Measurements from ENCODE around the gene PTGES3.
"Not testable (repeated sequence)": the region's sequence is repeated elsewhere in the genome, so short reads cannot be mapped to it uniquely, and the experiment has no call there.

Gene PTGES3

DNA sequence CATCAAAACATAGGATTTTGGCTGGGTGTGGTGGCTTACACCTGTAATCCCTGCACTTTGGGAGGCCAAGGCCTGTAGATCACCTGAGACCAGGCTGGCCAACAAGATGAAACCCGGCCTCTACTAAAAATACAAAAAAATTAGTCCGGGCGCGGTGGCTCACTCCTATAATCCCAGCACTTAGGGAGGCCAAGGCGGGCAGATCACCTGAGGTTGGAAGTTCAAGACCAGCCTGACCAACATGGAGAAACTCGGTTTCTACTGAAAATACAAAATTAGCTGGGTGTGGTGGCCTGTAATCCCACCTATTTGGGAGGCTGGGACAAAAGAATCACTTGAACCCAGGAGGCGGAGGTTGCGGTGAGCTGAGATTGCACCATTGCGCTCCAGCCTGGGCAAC is 40.1 kb downstream of the PTGES3 start:
- not testable (repeated sequence) for DNase-seq

DNA sequence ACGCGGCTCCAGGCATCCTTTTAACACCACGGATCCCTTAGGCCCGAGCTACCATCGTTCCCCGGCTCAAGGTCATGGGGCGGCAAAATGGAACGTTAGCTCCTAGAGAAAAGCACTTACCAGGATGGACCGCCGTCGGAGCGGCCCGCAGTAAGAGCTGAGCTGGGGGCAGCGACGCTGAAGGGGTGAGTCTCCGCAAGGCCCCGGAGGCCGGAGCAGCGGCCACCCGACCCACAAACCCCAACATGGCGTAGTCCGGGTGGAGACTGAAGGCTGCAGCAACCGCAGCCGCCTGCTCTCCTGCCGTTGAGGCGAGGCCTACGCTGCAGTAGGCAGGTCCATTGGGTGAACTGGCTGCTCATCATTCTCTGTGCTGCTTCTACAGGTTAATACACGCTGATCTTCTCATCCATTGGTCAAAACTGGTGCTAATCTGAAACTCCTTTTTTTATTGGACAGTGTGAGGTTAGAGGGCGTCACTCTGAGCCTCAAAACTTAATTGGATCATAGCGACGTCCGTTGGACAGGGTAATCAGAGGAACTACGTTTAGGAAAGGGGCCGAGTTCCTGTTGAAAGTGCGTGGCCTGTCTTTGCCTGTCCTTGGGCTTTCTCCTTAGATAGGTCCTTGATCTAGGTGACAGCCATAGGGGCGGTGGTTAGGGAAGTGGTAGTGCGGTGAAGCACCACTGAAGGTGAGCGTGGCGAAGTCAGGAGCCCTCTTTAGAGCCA is 42.2 kb downstream of the PTGES3 start, which contains the start of gene ATP5F1B:
Gene ATP5F1B (minus strand): TSS at position 268 of the 730 bp plus-strand sequence. CDS start 21 bp downstream, at position 247.
- peak; percentile 91 for DNase-seq

DNA sequence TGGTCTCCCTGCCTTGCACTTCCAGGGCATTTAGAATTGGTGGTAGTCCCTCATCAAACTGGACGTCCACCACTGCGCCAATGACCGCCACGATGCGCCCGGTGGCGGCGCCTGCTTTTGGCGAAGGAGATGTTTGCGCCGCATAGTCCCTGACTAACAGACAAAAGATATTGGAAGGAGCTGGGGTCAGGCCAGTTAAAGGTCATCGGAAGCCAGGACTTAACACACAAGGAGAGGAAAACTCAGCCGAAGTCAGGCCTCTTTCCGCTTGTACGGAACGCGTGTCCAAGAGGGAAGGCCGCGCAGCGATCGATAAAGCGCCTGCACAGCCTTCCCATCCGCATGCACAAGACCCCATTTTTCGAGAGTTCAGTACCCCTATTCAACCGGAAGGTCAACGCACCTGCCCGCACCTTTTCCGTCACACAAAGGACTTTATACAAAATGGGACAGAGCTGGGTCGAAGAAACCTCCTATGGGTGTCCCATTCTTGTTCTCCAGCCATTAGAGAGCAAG is 42.8 kb downstream of the PTGES3 start:
- no peak for DNase-seq

DNA sequence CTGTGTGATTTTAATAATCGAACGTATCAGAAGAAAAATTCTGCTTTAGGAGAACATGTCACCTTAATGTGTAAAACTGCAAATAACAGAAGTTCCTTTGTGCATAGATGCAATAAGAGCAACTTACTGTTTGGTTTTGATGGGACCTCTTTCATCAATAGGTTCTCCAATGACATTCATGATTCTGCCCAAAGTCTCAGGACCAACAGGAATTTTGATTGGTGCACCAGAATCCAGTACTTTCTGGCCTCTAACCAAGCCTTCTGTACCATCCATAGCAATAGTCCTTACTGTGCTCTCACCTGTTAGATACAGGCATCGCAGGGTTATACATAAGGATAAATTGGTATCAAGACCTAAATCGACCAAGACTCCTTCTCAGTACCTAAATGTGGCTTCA is 43.4 kb downstream of the PTGES3 start:
- DNase-seq: no peak

DNA sequence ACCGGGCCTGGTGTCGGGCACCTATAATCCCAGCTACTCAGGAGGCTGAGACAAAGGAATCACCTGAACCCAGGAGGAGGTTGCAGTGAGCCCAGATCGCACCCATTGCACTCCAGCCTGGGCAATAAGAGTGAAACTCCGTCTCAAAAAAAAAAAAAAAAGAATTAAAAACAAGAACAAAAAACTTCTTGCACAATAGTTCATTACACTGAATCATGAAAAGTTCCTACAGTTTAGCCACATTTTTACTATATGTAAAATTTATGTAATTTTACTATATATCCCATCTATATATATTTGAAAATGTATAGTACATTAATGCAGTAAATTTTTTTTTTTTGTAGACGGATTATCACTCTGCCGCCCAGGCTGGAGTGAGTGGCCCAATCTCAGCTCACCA is 46.9 kb downstream of the PTGES3 start:
- DNase-seq: no peak

DNA sequence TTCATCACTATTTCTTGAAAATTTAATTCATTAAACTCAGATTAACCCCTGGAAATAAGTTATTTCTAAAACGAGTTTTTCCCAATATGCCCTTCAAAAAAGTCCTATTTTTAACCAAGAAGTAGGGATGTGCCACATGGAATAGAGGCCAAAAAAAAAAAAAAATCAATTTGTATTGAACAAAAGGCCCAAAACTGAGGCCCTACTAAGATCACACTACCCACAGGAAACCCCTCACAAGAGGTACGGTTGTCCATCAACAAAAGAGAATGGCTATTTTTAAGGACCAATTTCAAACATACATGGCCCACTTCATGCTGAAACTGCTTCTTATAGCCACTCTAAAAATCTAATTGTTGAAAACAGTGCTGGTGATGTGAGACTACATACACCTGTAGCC is 50.5 kb downstream of the PTGES3 start:
- no peak for DNase-seq

DNA sequence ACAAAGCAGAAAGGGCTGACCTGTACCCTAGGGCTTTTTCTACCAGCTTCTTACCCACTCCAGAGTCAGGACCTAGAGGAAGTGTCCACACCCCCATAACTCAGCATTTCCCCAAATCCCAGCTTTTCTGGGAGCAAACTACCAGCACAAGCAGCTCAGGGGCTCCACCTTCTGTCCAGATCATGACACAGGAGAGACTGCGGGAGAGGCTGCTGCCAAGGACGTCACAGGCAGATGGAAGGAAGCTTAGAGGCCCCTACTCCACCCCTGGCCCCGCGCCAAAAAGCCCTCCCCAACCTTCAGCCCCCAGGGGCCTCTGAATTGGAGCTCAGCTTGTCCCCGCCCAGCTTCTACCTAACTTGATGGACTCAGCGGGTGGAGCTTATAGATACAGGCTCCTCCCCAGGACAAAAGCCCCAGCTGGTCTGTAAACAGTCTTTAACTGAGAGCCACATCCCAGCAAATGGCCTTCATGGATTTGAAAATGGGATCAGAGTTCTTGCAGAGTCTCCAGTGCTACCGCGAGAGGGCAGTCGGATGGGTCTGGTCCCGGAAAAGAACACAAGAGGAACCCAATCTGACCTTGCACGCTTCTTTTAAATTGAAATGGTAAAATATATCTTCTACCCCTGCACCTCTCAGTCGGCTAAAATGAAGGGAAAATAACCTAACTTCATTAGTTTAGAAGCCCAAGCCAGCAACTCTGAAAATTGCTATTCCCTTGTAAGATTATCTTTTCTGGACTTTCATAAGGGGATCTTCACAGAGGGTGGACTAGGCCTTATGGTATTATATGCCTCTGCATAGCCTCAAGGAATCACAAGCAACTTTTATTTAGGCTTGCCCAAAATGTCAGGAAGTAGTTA is 51.2 kb downstream of the PTGES3 start:
- peak; percentile 97 for DNase-seq

DNA sequence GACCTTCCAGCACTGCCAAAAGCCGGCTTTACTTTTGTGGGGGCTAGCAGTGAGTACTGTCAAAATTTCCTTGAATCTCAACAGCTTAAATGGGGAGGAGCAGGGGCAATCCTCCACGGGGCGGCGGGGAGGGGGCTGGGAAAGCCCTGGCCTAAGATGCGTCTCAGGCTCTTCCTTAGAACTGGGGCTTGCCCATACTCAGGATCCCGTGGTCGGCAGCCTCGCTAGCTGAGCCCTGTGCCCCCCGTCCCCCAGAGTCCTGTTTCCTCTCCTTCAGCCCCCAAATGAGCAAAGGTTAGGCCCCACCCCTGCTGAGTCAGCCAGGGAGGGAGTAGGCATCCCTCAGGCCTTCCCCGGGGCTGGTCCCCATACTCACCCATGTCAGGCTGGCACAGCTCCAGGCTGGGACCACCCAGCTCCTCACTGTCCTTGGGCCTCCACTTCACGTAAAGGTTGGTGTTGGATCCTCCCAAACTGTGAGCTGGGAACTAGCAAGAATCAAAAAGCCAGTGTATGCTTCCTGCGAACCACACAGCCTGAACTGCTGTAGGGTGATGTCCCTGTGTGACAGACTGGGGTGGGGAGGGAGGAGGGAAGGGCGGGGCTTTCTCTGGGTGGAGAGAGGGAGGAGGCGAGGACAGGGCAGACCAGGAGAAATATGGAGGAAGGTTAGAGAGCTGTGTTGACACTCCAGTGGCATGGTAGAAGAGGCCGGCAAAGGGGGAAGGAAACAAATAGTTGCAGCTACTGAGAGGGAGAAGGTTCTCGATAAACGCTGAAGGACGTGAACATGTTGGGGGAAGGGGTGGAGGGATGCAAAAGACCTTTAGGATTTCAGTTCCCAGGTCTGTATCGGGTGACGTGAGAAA is 52.0 kb downstream of the PTGES3 start:
- DNase-seq: peak; percentile 71

DNA sequence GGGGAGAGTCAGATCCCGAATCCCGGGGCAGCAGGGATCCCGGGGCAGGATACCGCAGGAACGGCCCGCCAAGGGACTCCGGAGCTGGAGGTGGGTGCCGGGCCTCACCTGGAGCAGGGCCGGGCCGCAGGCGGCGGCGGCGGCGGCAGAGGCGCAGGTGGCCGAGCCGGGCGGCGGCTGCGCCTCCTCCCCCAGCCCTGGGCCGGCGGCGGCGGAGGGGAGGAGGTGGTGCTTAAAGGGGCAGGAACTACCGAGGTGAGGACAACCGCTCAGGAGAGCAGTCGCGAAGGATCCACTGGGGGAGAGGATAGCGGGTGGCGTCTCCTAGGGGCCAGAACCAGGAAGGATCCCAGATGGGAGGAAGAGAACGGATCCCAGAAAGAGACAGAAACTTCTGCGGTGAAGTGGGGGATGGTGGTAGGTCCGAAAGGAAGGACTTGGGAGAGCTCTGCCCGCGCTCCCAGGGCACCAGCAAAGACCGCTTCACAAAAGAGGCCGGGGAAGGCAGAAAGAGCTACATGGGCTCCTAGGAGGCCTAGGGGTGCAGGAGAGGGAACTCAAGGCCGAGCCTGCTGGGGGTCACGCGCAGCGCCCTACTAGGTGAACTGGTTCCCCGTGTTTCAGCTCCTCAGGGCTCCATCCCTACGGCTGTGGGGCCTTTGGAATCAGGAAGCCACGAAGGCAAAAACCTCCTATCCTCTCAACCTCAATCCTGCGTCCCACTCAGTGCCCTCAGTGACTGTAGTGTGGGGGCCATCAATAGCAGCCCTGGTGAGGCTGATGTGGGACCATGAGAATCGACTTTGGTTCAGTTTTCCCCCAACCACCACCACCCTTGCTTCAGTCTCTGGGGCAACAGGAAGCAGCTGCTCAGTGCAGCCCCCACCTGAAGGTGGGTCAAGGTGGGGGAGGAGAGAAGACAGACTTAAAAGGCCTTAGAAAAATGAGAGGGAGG is 53.0 kb downstream of the PTGES3 start:
- DNase-seq: peak; percentile 47

DNA sequence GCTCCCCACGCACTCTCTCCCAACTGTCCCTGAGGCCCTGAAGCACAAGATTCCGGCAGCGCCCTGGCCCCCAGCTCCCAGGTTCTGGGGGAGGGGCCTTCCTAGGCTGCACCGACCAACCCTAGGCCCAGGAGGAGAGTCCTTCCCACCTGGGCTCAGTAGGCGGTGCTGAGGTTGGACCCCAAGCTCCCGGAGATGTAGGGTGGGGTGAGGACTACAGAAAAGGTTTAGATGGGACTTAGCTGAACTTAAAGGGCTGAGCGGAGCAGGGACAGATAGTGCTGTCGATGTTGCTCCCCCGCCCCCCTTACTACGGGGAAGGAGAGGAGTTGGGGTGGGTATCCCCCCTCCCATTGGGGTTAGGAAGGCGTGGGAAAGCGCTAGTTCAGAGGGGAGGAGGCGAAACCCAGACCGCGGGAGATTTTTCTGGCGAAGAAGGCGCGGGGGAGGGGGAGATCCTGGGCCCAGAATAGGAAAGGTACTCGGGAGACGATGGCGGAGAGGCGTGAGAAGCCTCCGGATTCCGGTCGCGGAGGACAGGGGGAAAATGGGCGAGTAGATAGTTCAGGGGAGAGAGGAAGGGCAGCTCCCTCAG is 53.7 kb downstream of the PTGES3 start:
- DNase-seq: no peak

DNA sequence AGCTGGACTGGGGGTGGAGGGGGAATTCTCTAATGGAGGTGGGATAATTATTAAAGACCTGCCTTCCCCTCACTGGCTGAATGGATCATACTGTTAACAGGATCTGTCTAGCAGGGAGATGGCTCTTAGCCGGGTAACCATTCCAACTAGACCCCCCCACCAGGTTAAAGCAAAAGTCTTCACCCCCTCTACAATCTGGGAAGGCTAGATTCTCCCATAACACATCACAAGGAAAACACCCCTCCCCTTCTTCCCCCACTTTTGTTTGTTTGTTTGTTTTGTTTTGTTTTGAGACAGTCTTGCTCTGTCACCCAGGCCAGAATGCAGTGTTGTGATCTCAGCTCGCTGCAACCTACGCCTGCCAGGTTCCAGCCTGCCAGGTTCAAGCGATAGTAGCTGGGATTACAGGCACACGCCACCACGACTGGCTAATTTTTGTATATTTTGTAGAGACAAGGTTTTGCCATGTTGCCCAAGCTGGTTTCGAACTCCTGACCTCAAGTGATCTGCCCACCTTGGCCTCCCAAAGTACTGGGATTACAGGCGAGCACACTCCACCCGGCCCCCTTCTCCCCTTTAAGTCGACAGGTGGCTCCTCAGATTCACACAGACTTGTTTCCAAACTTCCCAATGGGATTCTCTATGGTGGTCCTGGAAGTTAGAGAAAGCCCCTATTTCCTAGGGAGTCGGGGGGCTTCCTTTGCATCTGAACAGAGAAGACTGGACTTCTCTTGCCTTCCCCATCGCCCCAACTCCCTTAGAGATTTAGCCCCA is 54.4 kb downstream of the PTGES3 start:
- no peak for DNase-seq

DNA sequence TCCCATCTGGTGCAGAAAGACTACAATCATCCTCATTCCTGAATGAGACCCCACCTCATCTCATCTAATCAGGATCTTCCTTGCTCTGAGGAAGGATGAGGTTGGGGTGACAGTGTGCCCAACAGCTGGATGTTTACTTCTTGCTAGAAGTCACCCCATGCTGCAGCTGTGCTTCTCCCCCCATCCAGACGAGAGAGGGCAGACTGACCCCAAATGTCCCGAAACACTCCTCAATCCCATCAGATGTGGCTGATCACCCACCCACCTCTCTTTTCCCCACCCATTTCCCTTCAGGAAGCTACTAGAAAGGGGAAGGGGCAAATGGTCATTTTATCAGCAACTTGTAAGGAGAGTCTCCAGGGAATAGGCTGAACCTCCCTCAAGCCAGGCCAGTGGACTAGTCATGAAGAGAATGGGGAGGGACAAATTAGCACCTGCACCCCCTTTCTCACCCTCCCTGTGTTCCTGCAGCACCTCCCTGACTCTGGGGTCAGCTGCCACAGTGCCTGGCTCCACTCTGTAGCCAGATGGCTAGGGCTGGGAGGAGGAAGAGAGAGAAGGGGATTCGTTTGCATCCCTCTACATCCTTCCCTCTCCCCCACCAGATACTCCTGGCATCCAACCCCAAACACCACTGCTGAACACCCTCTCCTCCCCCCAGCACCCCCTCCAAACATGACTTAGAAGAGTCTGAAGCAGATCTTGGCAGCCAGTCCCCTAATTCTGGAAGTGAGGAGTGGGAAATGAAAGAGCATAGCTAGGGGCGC is 55.2 kb downstream of the PTGES3 start:
- no peak for DNase-seq

DNA sequence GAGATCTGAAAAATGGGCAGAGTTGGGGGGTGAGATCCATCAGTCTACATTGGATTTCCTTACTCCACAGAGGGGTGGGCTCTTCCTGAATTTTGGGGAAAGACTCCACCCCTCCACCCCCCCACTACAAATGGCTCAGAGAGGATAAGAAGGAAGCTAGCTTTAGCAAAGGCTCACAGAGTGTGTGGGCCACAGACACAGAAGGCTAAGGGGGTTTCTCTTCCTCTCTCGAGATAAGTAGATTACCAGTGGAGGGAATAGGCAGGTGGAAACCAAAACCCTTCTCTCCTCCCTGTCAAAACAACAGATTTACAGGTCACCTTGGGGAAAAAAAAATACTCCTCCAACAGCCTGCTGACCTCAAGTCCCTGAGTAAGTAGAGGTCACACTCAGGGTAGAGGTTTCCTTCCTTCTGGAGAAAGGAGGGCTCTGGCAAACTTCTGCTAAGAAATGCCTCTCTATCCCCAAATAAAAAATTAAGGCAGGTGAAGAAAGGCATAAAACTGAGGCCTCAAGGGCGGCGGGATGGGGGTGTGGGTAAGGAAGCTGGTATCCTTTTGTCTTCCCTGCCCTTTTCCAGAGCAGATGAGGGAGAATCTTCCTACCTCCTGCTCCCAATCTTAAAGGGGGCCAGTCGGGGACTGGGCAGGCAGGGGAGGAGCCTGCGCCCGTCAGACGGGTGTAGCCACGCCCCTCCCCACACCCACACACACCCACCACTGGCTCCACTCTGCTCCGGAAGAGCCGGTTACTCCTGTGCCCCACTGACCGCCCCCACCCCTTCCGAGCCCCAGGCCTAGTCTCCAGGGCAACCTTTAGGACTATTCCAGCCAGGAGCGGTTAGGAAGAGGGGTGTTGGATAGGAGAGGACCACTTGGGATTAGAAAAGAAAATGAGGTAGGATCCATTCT is 56.0 kb downstream of the PTGES3 start:
- DNase-seq: peak; percentile 36

DNA sequence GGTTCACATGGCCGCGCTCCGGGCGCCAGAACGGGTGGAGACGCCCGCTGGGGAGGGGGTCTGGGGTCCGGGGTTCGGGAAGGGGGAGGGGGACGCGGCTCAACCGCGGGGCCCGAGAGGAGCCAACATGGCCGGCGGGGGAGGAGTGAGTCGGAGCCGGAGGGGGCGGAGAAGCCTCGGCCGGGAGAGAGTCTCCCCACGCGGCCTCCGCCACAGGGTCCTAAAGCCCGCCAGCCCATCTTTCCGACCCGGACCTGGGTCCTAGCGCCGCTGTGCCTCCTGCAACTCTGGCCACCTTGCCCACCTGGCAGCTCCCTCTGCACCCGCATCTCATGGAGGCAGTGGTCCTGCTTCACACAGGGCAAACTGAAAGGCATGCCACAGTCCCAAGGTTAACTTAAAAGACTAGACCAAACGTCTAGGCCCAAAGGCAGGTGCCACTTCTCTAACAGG is 57.9 kb downstream of the PTGES3 start, which contains the start of gene BAZ2A:
Gene BAZ2A (minus strand): TSS at position 147 of the 453 bp plus-strand sequence. CDS start 12,796 bp downstream, outside the sequence.
- peak; percentile 78 for DNase-seq

DNA sequence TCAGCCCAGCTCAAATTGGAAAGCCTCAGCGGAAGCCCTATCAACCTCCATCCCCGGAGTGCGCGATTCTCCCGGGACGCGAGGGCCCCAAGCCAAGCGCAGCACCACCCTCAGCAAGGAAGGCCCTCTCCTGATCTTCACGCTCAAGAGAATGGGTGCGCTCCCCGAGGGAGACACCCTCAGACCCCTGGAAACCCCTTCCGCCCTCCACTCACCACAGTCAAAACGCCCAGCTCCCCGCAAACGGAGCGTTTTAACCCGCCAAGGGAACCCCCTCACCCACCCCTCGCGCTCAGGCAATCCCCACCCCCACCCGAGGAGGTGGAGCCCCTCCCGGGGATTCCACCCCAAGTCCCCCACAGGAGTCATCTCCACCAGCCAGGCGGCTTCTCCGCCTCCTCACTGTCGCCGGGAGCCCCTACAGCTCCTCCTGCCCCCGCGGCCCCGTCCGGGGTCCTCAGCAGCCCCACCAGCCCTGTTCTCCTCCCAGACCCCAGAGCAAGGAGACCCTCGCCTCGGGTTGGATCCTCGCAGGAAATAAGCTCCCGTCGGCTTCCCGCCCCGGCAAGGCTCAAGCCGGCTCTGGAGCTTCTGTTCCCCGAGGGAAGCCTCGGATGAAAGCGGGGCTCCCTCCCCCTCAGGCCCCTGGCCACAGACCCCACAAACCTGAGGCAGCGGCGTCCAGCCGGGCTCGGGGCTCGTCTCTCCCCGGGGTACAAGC is 58.5 kb downstream of the PTGES3 start:
- peak; percentile 40 for DNase-seq

DNA sequence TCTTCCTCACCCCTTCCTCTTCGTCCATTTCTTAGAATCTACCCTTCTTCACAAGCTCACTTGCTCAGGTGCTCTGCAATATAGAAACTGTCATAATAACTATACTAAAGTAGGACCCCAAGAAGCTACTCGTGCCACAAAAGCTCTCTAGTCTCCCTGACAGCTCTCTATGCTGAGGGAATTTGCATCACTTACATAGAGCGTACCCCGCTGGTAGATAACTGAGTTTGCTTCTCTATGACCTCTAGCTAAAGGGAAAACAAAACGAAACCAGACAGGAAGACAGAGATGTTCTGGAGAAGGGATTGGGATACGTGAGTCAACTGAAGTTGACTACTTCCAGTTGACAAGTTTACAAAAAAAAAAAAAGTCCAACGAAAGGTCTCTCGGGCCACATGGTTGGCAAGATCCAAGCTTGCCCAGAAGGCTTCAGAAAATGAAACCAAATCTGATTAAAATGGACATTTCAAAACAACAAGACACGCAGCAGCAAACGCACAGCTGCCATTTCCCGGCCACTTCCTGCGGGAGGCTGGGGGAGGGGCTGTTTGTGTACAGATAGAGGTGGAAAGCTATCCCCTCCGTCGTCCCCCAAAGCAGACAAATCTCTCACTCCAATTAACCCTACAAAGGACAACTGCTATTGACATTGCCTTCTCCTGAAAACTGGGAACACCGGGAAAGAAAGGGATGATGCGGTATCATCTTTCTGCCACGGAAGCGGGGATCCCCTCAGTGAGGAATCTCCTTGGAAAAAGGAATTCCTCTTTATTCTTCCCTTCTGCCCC is 59.2 kb downstream of the PTGES3 start:
- DNase-seq: peak; percentile 57

DNA sequence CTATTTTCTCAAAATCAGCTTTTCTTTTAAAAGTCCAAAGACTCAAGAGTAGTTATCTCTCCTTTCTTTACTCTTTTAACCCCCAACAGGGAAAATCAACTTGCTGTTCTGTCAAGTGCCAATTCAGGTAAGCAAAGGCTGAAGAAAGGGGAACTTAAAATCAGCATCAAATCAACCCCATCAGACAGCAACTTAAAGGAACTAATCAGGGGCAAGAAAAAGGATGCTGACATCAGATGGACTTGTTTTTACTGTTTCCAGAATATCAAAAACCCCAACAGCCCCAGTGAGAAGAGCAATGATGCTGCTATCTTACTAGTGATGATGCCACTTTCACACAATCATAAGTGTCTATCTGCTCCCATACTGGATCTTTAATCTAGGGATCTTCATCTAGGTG is 61.4 kb downstream of the PTGES3 start:
- DNase-seq: no peak
